ENCODE results near the gene THAP4.

THAP4 gene

GRCh38 chr2:241545523-241546473 is 91.2 kb downstream of the THAP4 start:
- no peak for DNase-seq

- DNase-seq, result no peak
Measured at GRCh38 chr2:241545106-241545505, 91.9 kb downstream of the THAP4 start.

- no peak for DNase-seq
Measured at GRCh38 chr2:241542278-241542605, 94.7 kb downstream of the THAP4 start.

GRCh38 chr2:241541564-241542277 is 95.2 kb downstream of the THAP4 start:
- no peak for DNase-seq

GRCh38 chr2:241540771-241541561 is 96.0 kb downstream of the THAP4 start:
- peak; percentile 82 for DNase-seq

- DNase-seq, result no peak
Measured at GRCh38 chr2:241540401-241540770, 96.6 kb downstream of the THAP4 start.

GRCh38 chr2:241539616-241540374 is 97.2 kb downstream of the THAP4 start:
- DNase-seq, result no peak

- DNase-seq, result no peak
Measured at GRCh38 chr2:241538838-241539615, 97.9 kb downstream of the THAP4 start.

- no peak for DNase-seq
Measured at GRCh38 chr2:241535871-241536655, 100.9 kb downstream of the THAP4 start.

- DNase-seq, result no peak
Measured at GRCh38 chr2:241534701-241535375, 102.1 kb downstream of the THAP4 start.
